ENCODE results near the gene LRP6. TPM values are rescaled to one million over a fixed set of nuclear protein-coding genes. Genes with fewer than 3 reads are reported as not detected.

Gene LRP6
- total and polyA plus RNA-seq, 12 donors, result 3.5 to 31.9 (median 17.5) TPM

DNA sequence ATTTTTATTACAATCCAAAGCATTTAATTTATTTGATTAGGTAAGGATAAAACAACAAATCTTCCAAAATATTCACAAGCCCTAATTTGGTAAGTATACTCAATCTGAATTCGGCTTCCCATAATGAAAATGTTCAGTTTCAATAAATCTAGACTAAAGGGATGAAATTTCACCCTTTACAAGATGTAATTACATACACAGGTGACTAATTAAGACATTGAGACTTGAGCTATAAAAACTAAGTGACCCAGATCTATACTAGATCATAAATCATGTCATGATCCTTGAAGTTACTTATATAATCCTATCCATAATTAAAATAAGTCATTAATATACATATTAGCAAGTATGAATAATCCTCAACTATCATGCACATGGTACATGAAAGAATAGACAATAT, 36.6 kb downstream of the LRP6 start:
- no peak overlapping the region for H3K4me3 ChIP-seq
- H3K4me1 ChIP-seq (replicated peaks in 1 of 2), result peaks cover 0 to 4% of the 10 kb centered on the region in 2 donors
- no peaks in the 10 kb centered on the region for H3K27me3 ChIP-seq
- WGBS, 4 donors, result 83 to 94% (median 89%) methylated on average over 1 of the region's 1 CpG
- H3K36me3 ChIP-seq (replicated peaks in 1 of 2), result no peaks in the 10 kb centered on the region
- TF ChIP-seq POLR2A (IDR thresholded peaks at IDR 0.05) (no peak), CTCF (IDR thresholded peaks at IDR 0.05) (no peak)
- intact Hi-C loops (cut with DNase I), result no loop called here
- DNase-seq, result no peak
- H3K9me3 ChIP-seq (replicated peaks in 1 of 3), result no peaks in the 10 kb centered on the region
- no peak overlapping the region for H3K27ac ChIP-seq

- no peak overlapping the region for H3K4me3 ChIP-seq
- H3K36me3 ChIP-seq (replicated peaks in 1 of 2), result no peaks in the 10 kb centered on the region
- peaks cover 0 to 4% of the 10 kb centered on the region in 2 donors for H3K4me1 ChIP-seq (replicated peaks in 1 of 2)
- TF ChIP-seq CTCF (IDR thresholded peaks at IDR 0.05) (no peak), POLR2A (IDR thresholded peaks at IDR 0.05) (no peak)
- intact Hi-C loops (cut with DNase I), result no loop called here
- H3K27me3 ChIP-seq, result no peaks in the 10 kb centered on the region
- no peaks in the 10 kb centered on the region for H3K9me3 ChIP-seq (replicated peaks in 1 of 3)
- DNase-seq, result no peak
- WGBS, 4 donors, result 70 to 93% (median 79%) methylated on average over 1 of the region's 1 CpG
- H3K27ac ChIP-seq, result no peak overlapping the region
Measured at GRCh38 chr12:12229556-12230092, 37.2 kb downstream of the LRP6 start.

- Histone ChIP-seq H3K27me3 (no peaks in the 10 kb centered on the region), H3K36me3 (replicated peaks in 1 of 2) (no peaks in the 10 kb centered on the region), H3K4me3 (no peak overlapping the region), H3K9me3 (replicated peaks in 1 of 3) (no peaks in the 10 kb centered on the region), H3K27ac (no peak overlapping the region), H3K4me1 (replicated peaks in 1 of 2) (peaks cover 0 to 4% of the 10 kb centered on the region in 2 donors)
- no peak for DNase-seq
- no peak for TF ChIP-seq CTCF (IDR thresholded peaks at IDR 0.05)
- 89 to 99% (median 93%) methylated on average over 3 to 5 of the region's 5 CpGs for WGBS, 4 donors
- intact Hi-C loops (cut with DNase I), result no loop called here
Measured at GRCh38 chr12:12228402-12228801, 38.4 kb downstream of the LRP6 start.

DNA sequence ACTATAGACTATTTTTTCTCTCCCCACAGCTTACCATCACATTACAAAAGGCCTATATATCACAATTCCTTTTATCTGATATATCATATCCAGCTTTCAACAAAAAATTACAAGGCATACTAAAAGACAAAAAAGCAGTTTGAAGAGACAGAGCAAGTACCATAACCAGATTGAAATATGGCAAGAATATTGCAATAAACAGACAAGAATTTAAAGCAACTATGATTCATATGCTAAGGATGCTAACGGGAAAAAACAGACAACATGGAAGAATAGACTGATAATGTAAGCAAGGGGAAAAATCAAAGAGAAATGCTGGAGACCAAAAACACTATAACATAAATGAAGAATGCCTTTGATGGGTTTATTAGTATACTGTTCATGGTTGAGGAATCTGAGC, 40.7 kb downstream of the LRP6 start:
- TF ChIP-seq POLR2A (IDR thresholded peaks at IDR 0.05) (no peak), CTCF (IDR thresholded peaks at IDR 0.05) (no peak)
- no peaks in the 10 kb centered on the region for H3K36me3 ChIP-seq (replicated peaks in 1 of 2)
- no peaks in the 10 kb centered on the region for H3K9me3 ChIP-seq (replicated peaks in 1 of 3)
- no peak overlapping the region for H3K27ac ChIP-seq
- no peak overlapping the region for H3K4me3 ChIP-seq
- peaks cover 3 to 4% of the 10 kb centered on the region in 2 donors for H3K4me1 ChIP-seq (replicated peaks in 1 of 2)
- intact Hi-C loops (cut with DNase I), result no loop called here
- DNase-seq, result no peak
- H3K27me3 ChIP-seq, result no peaks in the 10 kb centered on the region
- WGBS, 4 donors, result 85 to 98% (median 89%) methylated on average over 1 of the region's 1 CpG

Data from adrenal gland (tissue), 12 donors.